ENCODE data around the gene SURF1. TPM values are rescaled to one million over a fixed set of nuclear protein-coding genes. Genes with fewer than 3 reads are reported as not detected.

The SURF1 gene
- total and polyA plus RNA-seq, 2 experiments from 2014 or later: 32.9 to 88.3 TPM

GRCh38 chr9:133383438-133383837 lies 27.2 kb upstream of the SURF1 start:
- Histone ChIP-seq H3K27me3 (no peaks in the 10 kb centered on the region), H3K4me3 (no peak overlapping the region), H3K36me3 (no peaks in the 10 kb centered on the region), H3K9me3 (ENCODE audit: low read depth) (no peaks in the 10 kb centered on the region), H3K4me1 (ENCODE audit: low read depth) (no peaks in the 10 kb centered on the region), H3K27ac (no peak overlapping the region)
- no peak for TF ChIP-seq CTCF (IDR thresholded peaks at IDR 0.05; ENCODE audit: low read depth, low read length)
- no peak for DNase-seq (ENCODE audit: low read depth in 1 of 2, low spot score in 1 of 2)

- Histone ChIP-seq H3K36me3 (no peaks in the 10 kb centered on the region), H3K4me1 (ENCODE audit: low read depth) (no peaks in the 10 kb centered on the region), H3K4me3 (no peak overlapping the region), H3K9me3 (ENCODE audit: low read depth) (no peaks in the 10 kb centered on the region), H3K27me3 (no peaks in the 10 kb centered on the region), H3K27ac (no peak overlapping the region)
- TF ChIP-seq CTCF (IDR thresholded peaks at IDR 0.05; ENCODE audit: low read depth, low read length): no peak
- no peak for DNase-seq (ENCODE audit: low read depth in 1 of 2, low spot score in 1 of 2)
These were observed 26.3 kb upstream of the SURF1 start for GRCh38 chr9:133382507-133383141.

GRCh38 chr9:133380734-133381133 lies 24.4 kb upstream of the SURF1 start:
- Histone ChIP-seq H3K36me3 (no peaks in the 10 kb centered on the region), H3K27ac (no peak overlapping the region), H3K4me3 (no peak overlapping the region), H3K9me3 (ENCODE audit: low read depth) (no peaks in the 10 kb centered on the region), H3K27me3 (no peaks in the 10 kb centered on the region), H3K4me1 (ENCODE audit: low read depth) (no peaks in the 10 kb centered on the region)
- no peak for TF ChIP-seq CTCF (IDR thresholded peaks at IDR 0.05; ENCODE audit: low read depth, low read length)
- DNase-seq (ENCODE audit: low read depth in 1 of 2, low spot score in 1 of 2): no peak

- DNase-seq (ENCODE audit: low read depth in 1 of 2, low spot score in 1 of 2): no peak
- TF ChIP-seq CTCF (IDR thresholded peaks at IDR 0.05; ENCODE audit: low read depth, low read length): no peak
- Histone ChIP-seq H3K9me3 (ENCODE audit: low read depth) (no peaks in the 10 kb centered on the region), H3K4me3 (no peak overlapping the region), H3K27ac (no peak overlapping the region), H3K27me3 (no peaks in the 10 kb centered on the region), H3K36me3 (no peaks in the 10 kb centered on the region), H3K4me1 (ENCODE audit: low read depth) (no peaks in the 10 kb centered on the region)
These were observed 23.1 kb upstream of the SURF1 start for GRCh38 chr9:133379153-133380086.

- no peak for DNase-seq (ENCODE audit: low read depth in 1 of 2, low spot score in 1 of 2)
- Histone ChIP-seq H3K4me3 (no peak overlapping the region), H3K9me3 (ENCODE audit: low read depth) (no peaks in the 10 kb centered on the region), H3K36me3 (no peaks in the 10 kb centered on the region), H3K4me1 (ENCODE audit: low read depth) (no peaks in the 10 kb centered on the region), H3K27me3 (no peaks in the 10 kb centered on the region), H3K27ac (no peak overlapping the region)
- no peak for TF ChIP-seq CTCF (IDR thresholded peaks at IDR 0.05; ENCODE audit: low read depth, low read length)
These were observed 22.2 kb upstream of the SURF1 start for GRCh38 chr9:133378408-133378962.

Data from cardiac muscle cell (in vitro differentiated cells and primary cell).